Pancreas (tissue), 10 donors: Measurements from ENCODE around the gene MTHFSD. TPM values are rescaled to one million over a fixed set of nuclear protein-coding genes. Genes with fewer than 3 reads are reported as not detected.

Experiments
- ATAC-seq, 4 donors: fragments of 200-7000 bp; cut with Tn5 transposase; one replicate each; pipeline versions ENCODE4 v1.8.0 to v1.9.1; 2020; ENCODE audit warnings: mild to moderate bottlenecking in 4 of 4, moderate library complexity in 4 of 4
- DNase-seq, 6 donors: peaks; one replicate each; pipeline ENCODE4 v3.0.0-alpha.2; 2020
- FAIRE-seq: peaks from 2 replicates; lab custom pipeline; 2012; peaks lifted over from hg19 to GRCh38; lab: Jason Lieb, UNC
- H3K27ac ChIP-seq, 4 donors: fragments of 200-600 bp; sonication (generic); 1 replicate in 3 of 4; 2 replicates in 1 of 4; pipeline versions ENCODE4 v1.5.0 to v1.8.0; 2020
- H3K27me3 ChIP-seq, 4 donors: fragments of 200-600 bp; one replicate each; pipeline ENCODE4 v1.8.0; 2021
- H3K36me3 ChIP-seq, 3 donors: fragments of 200-600 bp; sonication (generic) in 1 of 3; one replicate each; pipeline versions ENCODE4 v1.5.0 to v1.8.0; 2020 to 2021
- H3K4me1 ChIP-seq, 3 donors: fragments of 200-600 bp; one replicate each; pipeline ENCODE4 v1.8.0; 2021
- H3K4me3 ChIP-seq, 4 donors: fragments of 200-600 bp; sonication (generic) in 2 of 4; one replicate each; pipeline versions ENCODE4 v1.5.0 to v1.8.0; 2020 to 2021
- H3K9me3 ChIP-seq, 4 donors: fragments of 200-600 bp; one replicate each; pipeline ENCODE4 v1.8.0; 2021
- WGBS, 2 donors: extraction: QIAGEN DNeasy Blood & Tissue Kit; methylation state at CpG; one replicate each; pipeline ENCODE4 v1.1.7; 2013; 5-methylcytosine and 5-hydroxymethylcytosine counted together
- intact Hi-C, 3 donors: fragments of 100-400 bp; cut with DNase I; formaldehyde crosslinking; loops; one replicate each; pipeline versions ENCODE4 v1.11.1 to v1.14.2; 2022
- polyA plus RNA-seq, 2 donors: library from polyadenylated mRNA; stranded (reverse); fragments of 200-250 nt; gene quantifications; one replicate each; pipeline ENCODE4 v1.2.3, GENCODE V29; 2013
- total RNA-seq, 6 donors: library from RNA; stranded (reverse); fragmentation: NEBNext Ultra II Directional in 4 of 6; extraction: Animal tissue kit (Norgen Biotek cat#: 25700) in 4 of 6; gene quantifications; one replicate each; pipeline versions ENCODE4 v1.2.1 to v1.2.4, GENCODE V29; 2021 to 2023
- TF ChIP-seq, protein P1 (sequence below), 4 donors: fragments of 200-600 bp; sonication (generic) in 3 of 4; IDR thresholded peaks; one replicate each; pipeline versions ENCODE4 v1.5.0 to v1.8.0; 2021; ENCODE audit warnings: antibody characterized with exemption in 4 of 4
- donor health status: healthy with polysubstance abuse.
- donor health status: DM: no; HTN: no; CAD: no; lungs with moderate emphysema.
- donor health status: DM: no; HTN: no; CAD: no.
- donor health status: control.
- donor health status: control.
- donor health status: Bipolar disorder and iron deficiency.
- donor health status: DM: yes; HTN: yes; CAD: no.
- donor health status: DM: no; HTN: no; CAD: no.
- donor health status: DM: no; HTN: no; CAD: no.
- donor health status: DM: yes; HTN: yes; CAD: no.

Gene MTHFSD
- total and polyA plus RNA-seq, 8 donors = 7.3 to 17.6 (median 10.4) TPM

DNA sequence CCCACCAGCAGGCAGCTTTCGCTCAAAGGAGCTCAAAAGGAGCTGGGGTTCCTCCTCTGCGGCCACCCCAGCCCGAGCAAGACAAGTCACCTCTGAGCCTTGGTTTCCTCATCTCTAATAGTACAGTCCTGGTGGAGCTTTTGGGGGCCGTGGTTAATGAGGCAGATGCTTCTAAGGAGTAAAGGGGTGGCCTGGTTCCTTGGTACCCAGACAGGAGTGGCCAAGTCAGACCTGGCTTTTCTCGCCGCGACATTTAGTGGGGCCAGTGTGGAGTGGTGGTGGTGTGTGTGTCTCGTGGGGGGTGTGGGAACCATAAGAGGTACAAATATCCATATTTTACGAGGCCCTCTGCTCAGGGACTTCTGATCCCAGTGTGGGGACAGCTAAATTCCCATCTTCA, 38.0 kb downstream of the MTHFSD start:
- peak in 1 of 6 donors; percentile 18 for DNase-seq
- Histone ChIP-seq H3K27me3 (peaks cover 0 to 58% (median 1%) of the 10 kb centered on the region in 4 donors), H3K27ac (no peak overlapping the region), H3K9me3 (no peaks in the 10 kb centered on the region), H3K4me3 (no peak overlapping the region), H3K36me3 (no peaks in the 10 kb centered on the region), H3K4me1 (no peaks in the 10 kb centered on the region)
- TF ChIP-seq, protein P1, sequence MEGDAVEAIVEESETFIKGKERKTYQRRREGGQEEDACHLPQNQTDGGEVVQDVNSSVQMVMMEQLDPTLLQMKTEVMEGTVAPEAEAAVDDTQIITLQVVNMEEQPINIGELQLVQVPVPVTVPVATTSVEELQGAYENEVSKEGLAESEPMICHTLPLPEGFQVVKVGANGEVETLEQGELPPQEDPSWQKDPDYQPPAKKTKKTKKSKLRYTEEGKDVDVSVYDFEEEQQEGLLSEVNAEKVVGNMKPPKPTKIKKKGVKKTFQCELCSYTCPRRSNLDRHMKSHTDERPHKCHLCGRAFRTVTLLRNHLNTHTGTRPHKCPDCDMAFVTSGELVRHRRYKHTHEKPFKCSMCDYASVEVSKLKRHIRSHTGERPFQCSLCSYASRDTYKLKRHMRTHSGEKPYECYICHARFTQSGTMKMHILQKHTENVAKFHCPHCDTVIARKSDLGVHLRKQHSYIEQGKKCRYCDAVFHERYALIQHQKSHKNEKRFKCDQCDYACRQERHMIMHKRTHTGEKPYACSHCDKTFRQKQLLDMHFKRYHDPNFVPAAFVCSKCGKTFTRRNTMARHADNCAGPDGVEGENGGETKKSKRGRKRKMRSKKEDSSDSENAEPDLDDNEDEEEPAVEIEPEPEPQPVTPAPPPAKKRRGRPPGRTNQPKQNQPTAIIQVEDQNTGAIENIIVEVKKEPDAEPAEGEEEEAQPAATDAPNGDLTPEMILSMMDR (IDR thresholded peaks at IDR 0.05) = no peak
- WGBS, 2 donors = 43 to 53% methylated on average over 9 of the region's 9 CpGs
- FAIRE-seq = no peak
- intact Hi-C loops = loop anchor here (5.0 to 10.0 kb wide), 4 partner anchors 175 to 695 kb away; no protein-coding TSS in a partner anchor
- ATAC-seq = no peak

DNA sequence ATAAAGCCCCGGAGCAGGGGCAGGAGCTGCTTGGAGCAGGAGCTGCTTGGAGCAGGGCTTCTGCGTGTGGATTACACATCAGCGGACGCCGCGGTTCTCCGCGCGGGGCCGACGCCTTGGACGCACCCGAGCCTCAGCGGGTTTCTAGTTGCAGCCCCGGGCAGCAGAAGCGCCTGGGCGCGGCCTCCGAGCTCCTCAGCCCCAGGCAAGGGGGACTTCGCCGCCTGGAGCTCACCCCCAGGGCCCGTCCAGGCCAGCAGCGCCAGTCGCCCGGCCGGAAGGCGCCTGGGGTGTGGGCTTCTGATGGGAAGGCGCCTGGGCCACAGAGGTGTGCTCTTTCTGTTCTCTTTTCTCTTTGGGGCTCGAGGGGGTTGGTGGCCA, 38.4 kb downstream of the MTHFSD start:
- intact Hi-C loops = loop anchor here (5.0 to 10.0 kb wide), 4 partner anchors 174 to 694 kb away; no protein-coding TSS in a partner anchor
- DNase-seq (peak in 1 of 6 donors; percentile 27), FAIRE-seq (no peak), ATAC-seq (no peak)
- Histone ChIP-seq H3K4me3 (no peak overlapping the region), H3K4me1 (no peaks in the 10 kb centered on the region), H3K27ac (no peak overlapping the region), H3K36me3 (no peaks in the 10 kb centered on the region), H3K9me3 (no peaks in the 10 kb centered on the region), H3K27me3 (peaks cover 0 to 62% (median 3%) of the 10 kb centered on the region in 4 donors)
- TF ChIP-seq, protein P1 (IDR thresholded peaks at IDR 0.05) = no peak
- WGBS, 2 donors = 11 to 26% methylated on average over 28 to 29 of the region's 29 CpGs

DNA sequence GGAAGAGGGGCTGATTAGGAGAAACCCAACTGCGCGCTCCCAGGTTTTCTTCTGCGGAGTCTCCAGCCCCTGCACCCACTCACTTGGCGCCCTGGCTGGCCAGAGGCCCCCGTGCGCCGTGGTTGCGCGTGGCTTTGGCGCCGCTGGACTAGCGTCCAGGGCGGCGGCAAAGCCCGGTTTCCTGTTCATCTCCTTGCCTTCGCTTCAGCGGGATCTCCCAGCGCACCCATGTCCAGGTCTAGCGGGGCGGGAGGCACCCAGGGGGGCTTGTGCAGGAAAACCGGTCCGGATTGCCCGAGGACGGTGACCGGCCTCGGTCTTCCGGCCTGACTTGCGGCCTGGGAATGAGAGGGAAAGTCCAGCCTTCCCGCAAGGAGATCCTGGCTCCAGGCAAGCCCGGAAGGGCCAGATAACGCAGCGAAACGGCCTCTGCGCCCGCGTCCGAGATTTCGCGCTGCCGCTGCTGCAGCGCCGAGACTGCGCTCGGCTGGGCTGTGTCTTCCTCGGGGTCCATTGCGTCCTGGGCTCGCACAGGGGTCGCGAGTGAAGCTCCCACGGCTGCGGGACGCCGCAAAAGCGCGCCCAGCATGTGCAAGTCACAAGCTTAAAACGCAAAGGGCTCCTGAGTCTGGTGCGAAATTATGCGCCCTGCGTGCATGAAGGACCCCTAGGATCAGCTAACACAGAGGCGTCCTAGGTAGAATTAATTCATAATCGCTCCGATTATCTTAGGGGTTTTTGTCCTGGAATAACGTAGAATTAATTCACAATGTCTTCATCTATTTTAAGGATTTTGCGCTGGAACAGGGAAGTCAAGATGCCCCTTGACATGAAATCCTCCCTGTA, 39.0 kb downstream of the MTHFSD start:
- WGBS, 2 donors = 10 to 11% methylated on average over 62 to 64 of the region's 64 CpGs
- ATAC-seq (no peak), DNase-seq (peak in 1 of 6 donors; percentile 42), FAIRE-seq (no peak)
- Histone ChIP-seq H3K4me1 (no peaks in the 10 kb centered on the region), H3K9me3 (no peaks in the 10 kb centered on the region), H3K36me3 (no peaks in the 10 kb centered on the region), H3K27ac (no peak overlapping the region), H3K27me3 (peaks cover 0 to 63% (median 5%) of the 10 kb centered on the region in 4 donors), H3K4me3 (no peak overlapping the region)
- intact Hi-C loops = loop anchor here (5.0 to 10.0 kb wide), 4 partner anchors 174 to 694 kb away; no protein-coding TSS in a partner anchor
- TF ChIP-seq, protein P1 (IDR thresholded peaks at IDR 0.05) = no peak

DNA sequence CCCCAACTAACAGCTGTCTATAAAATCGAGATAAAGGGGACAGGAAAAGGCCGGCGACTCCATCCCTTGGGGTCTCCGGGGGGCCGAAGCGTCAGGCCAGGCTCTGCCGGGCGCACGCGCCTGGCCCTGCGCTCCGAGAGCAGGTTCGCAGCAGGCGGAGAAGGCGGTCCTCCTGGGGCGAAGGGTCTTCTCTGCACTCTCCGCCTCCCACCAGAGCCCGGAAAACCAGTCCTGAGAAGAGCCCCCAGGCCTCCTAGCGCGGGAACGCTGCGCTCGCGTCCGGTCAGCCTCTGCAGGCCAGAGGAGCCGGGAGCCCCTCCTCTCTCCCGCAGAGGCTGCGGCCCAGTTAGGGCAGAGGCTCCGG, 39.6 kb downstream of the MTHFSD start:
- H3K36me3 ChIP-seq = no peaks in the 10 kb centered on the region
- ATAC-seq (no peak), FAIRE-seq (no peak), DNase-seq (peak in 1 of 6 donors; percentile 30)
- no peaks in the 10 kb centered on the region for H3K9me3 ChIP-seq
- no peak overlapping the region for H3K27ac ChIP-seq
- TF ChIP-seq, protein P1 (IDR thresholded peaks at IDR 0.05) = no peak
- no peaks in the 10 kb centered on the region for H3K4me1 ChIP-seq
- WGBS, 2 donors = 11 to 12% methylated on average over 20 to 29 of the region's 29 CpGs
- intact Hi-C loops = loop anchor here (5.0 to 10.0 kb wide), 4 partner anchors 173 to 693 kb away; no protein-coding TSS in a partner anchor
- no peak overlapping the region for H3K4me3 ChIP-seq
- H3K27me3 ChIP-seq = peaks cover 0 to 57% (median 5%) of the 10 kb centered on the region in 4 donors
